ENCODE measurements around the gene GABRR1. TPM values are rescaled to one million over a fixed set of nuclear protein-coding genes. Genes with fewer than 3 reads are reported as not detected.

The GABRR1 gene
- total RNA-seq, 1 experiment from 2014 or later: not detected

GRCh38 chr6:89148016-89148750 is 69.0 kb downstream of the GABRR1 start:
- no TSS peak for BruUV-seq (replicated peaks)
- no peak for ATAC-seq
- Histone ChIP-seq H3K4me3 (replicated peaks in 1 of 2; ENCODE audit: low read depth in 1 of 2, low read length in 2 of 2) (peak overlapping the region; percentile 7 to 13; a peak in 1 of 4 replicates), H3K27me3 (ENCODE audit: insufficient read depth, low read length) (no peaks in the 10 kb centered on the region), H3K4me1 (ENCODE audit: control insufficient read depth in 1 of 2, insufficient read depth in 2 of 2, low read length in 2 of 2) (peaks cover 18 to 30% of the 10 kb centered on the region in 2 experiments), H3K9me2 (ENCODE audit: insufficient read depth) (no peaks in the 10 kb centered on the region), H3K9ac (ENCODE audit: low read length) (no peak overlapping the region), H3K36me3 (ENCODE audit: control insufficient read depth in 1 of 2, insufficient read depth in 2 of 2, low read length in 2 of 2) (peaks cover 0 to 20% of the 10 kb centered on the region in 2 experiments; a peak in 2 of 4 replicates), H2AFZ (ENCODE audit: low read depth, low read length, poor library complexity, severe bottlenecking) (no peak overlapping the region), H3K4me2 (ENCODE audit: low read length) (peak overlapping the region; percentile 91), H3K9me3 (ENCODE audit: control insufficient read depth in 1 of 2, insufficient read depth in 1 of 2, low read depth in 1 of 2, low read length in 2 of 2) (no peaks in the 10 kb centered on the region), H3K79me2 (ENCODE audit: insufficient read depth, low read length) (peaks cover 52% of the 10 kb centered on the region), H4K20me1 (ENCODE audit: insufficient read depth) (no peaks in the 10 kb centered on the region), H3K27ac (ENCODE audit: low read depth, low read length) (no peak overlapping the region)
- peak; percentile 12 for DNase-seq (ENCODE audit: low read depth, low spot score)
- ChIA-PET CTCF (no interaction called here), POLR2A (no interaction called here), RAD21 (ENCODE audit: low non-redundant PET in 1 of 2, low total read pairs in 2 of 2, uncharacterized antibody in 2 of 2, unreplicated experiment in 2 of 2) (no interaction called here)
- no peak for TF ChIP-seq ZFX (IDR thresholded peaks at IDR 0.05)
- peak; percentile 48 for TF ChIP-seq FOSL1 (IDR thresholded peaks at IDR 0.05; ENCODE audit: low read depth)
- peak; percentile 52; the same call in 1 of the 2 replicates for TF ChIP-seq EGR1 (IDR thresholded peaks at IDR 0.05; ENCODE audit: low read depth)
- 0 out of 2 replicates have a peak, but pooled peaks have one; percentile 9 for TF ChIP-seq JUND (IDR thresholded peaks at IDR 0.05)
- intact Hi-C loops (cut with micrococcal nuclease): loop anchor here (10.0 kb wide), 1 partner anchor 163 kb away; no protein-coding TSS in a partner anchor

DNA sequence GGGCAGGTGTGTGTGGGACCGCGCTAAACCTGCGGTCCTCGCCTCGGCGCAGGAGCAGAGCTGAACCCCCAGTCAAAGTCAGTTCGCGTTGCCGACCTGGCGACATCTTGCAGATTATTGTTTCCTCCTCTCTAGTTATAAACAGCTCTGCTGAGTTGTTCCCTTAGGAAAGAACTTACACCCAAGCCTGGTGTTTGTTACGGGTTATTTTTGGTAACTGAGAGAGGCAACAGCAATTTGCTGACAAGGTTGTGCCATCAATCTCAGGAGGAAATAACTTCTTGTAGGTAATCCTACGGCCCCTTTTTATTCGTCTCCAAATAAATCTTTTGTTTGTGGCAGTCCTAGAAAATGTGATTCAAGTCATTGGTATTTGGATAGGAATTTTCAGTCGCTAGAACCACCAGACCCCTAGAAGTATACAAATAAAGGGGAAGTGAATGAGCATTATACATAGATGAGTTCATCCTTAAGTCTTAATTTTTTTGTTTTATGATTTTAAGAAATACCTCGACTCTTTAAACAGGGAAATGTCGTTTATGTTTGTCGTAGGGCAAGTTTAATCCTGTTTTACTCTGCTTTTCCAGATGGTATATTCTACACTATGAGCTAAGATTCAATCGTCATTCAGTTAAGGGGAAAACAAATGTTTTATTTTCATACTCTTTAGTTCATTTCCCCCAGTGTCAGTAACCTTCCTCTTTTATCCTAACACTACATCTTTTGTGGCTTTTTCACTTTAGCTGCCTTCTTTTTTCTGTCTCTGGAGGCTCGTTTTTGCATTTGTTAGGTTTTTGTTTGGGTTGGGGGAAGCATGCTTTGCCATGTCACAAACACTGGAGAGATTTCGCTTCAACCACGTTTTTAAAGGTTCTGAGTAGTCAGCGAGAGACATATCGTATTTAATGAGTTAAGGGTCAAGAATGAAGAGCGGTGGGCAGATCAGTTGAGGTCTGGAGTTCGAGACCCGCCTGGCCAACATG is 70.1 kb downstream of the GABRR1 start:
- intact Hi-C loops (cut with micrococcal nuclease): loop anchor here (10.0 kb wide), 1 partner anchor 162 kb away; no protein-coding TSS in a partner anchor

More for the DNA sequence above, 70.1 kb downstream of the GABRR1 start:
- CTCF ChIA-PET: interaction anchor here (2.3 to 2.7 kb wide), 2 partner anchors 24 to 164 kb away, joined by 5 to 11 read pairs; no protein-coding TSS in a partner anchor
- H3K27me3 ChIP-seq (ENCODE audit: insufficient read depth, low read length): no peaks in the 10 kb centered on the region
- peaks cover 18 to 30% of the 10 kb centered on the region in 2 experiments for H3K4me1 ChIP-seq (ENCODE audit: control insufficient read depth in 1 of 2, insufficient read depth in 2 of 2, low read length in 2 of 2)
- peak overlapping the region; percentile 90 for H3K27ac ChIP-seq (ENCODE audit: low read depth, low read length)
- no peaks in the 10 kb centered on the region for H4K20me1 ChIP-seq (ENCODE audit: insufficient read depth)
- no peaks in the 10 kb centered on the region for H3K9me3 ChIP-seq (ENCODE audit: control insufficient read depth in 1 of 2, insufficient read depth in 1 of 2, low read depth in 1 of 2, low read length in 2 of 2)
- H2AFZ ChIP-seq (ENCODE audit: low read depth, low read length, poor library complexity, severe bottlenecking): no peak overlapping the region
- peaks cover 44% of the 10 kb centered on the region for H3K79me2 ChIP-seq (ENCODE audit: insufficient read depth, low read length)
- TF ChIP-seq POLR2A (IDR thresholded peaks at IDR 0.05; ENCODE audit: borderline replicate concordance, extremely low read depth, insufficient read depth, insufficient read length): no peak
- 0 out of 2 replicates have a peak, but pooled peaks have one; percentile 6 for TF ChIP-seq EGR1 (IDR thresholded peaks at IDR 0.05; ENCODE audit: low read depth)
- peak overlapping the region; percentile 68 to 70 for H3K4me3 ChIP-seq (replicated peaks in 1 of 2; ENCODE audit: low read depth in 1 of 2, low read length in 2 of 2)
- peaks cover 0 to 15% of the 10 kb centered on the region in 2 experiments; a peak in 1 of 4 replicates for H3K36me3 ChIP-seq (ENCODE audit: control insufficient read depth in 1 of 2, insufficient read depth in 2 of 2, low read length in 2 of 2)
- DNase-seq (ENCODE audit: low read depth, low spot score): peak; percentile 18
- BruUV-seq (replicated peaks): TSS peak; percentile 75
- H3K9ac ChIP-seq (ENCODE audit: low read length): peak overlapping the region; percentile 86
- ATAC-seq: peak; percentile 63
- no peaks in the 10 kb centered on the region for H3K9me2 ChIP-seq (ENCODE audit: insufficient read depth)
- H3K4me2 ChIP-seq (ENCODE audit: low read length): peak overlapping the region; percentile 91
- RAD21 ChIA-PET (ENCODE audit: low non-redundant PET in 1 of 2, low total read pairs in 2 of 2, uncharacterized antibody in 2 of 2, unreplicated experiment in 2 of 2): no interaction called here
- POLR2A ChIA-PET: no interaction called here

Data from HCT116 (cell line).